NCI-H1694 (cell line): ENCODE data around the gene PNPLA6.

ENCODE experiments used
- DNase-seq: peaks from one replicate; lab custom pipeline; 2025; lab: John Stamatoyannopoulos, UW

PNPLA6 gene

DNA sequence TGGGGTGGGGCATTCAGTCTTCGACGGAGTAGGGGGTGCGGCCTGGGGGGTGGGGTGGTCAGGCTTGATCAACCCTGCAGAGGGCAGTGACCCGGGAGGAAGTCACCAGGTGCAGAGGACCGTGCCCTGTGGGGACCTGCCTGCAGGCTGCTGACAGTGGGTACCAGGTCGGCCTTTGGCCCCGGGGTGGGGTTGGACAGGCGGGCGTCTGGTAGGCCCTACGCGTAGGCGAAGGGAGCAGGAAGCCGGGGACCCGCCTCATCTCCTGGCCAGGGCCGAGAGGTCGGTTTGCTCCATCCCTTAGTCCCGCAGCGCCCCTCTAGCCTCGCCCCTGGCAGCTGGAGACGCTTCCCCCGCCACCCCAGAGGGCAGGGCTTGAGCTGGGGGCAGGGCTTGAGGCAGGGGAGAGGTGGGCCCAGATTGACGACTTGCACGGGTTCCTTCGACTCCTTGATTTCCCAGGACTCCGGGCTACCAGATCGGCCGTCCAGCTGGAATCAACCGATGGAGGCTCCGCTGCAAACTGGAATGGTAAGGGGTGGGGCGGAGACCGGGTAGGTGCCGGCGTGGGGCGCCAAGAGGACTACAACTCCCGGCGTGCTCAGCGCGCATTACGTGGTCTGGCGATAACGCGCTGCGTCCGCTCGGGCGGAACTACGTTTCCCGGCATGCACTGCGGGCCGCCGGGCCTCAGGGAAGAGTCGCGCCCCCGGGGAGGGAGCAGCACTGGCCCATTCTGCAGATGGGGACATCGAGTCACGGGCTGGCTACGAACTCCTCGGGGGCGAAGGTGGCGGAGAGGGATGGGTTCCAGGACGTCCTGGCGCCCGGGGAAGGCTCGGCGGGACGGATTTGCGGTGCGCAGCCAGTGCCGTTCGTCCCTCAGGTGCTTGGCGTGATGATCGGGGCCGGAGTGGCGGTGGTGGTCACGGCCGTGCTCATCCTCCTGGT lies at the start of gene PNPLA6:
TSS of gene PNPLA6 (plus strand) at position 671 of the 951 bp plus-strand sequence. CDS start at position 743, 72 bp downstream.
- DNase-seq = peak; percentile 74

DNA sequence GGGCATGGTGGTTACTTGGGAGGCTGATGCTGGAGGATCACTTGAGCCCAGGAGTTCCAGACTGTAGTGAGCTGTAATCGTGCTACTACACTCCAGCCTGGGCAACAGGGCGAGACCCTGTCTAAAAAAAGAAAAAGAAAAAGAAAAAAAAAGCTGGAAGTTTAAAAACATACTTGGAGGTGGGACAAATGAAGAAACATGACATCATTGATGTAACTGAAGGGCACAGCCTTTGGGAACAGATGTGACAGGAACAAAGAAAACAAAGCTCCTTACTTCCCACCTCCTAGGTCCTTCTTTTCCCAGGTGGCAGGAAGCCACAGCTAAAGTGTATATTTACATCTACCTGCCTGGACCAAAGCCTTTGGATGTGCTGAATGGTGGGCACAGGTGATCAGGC lies 48.6 kb upstream of the PNPLA6 start:
- DNase-seq = no peak

DNA sequence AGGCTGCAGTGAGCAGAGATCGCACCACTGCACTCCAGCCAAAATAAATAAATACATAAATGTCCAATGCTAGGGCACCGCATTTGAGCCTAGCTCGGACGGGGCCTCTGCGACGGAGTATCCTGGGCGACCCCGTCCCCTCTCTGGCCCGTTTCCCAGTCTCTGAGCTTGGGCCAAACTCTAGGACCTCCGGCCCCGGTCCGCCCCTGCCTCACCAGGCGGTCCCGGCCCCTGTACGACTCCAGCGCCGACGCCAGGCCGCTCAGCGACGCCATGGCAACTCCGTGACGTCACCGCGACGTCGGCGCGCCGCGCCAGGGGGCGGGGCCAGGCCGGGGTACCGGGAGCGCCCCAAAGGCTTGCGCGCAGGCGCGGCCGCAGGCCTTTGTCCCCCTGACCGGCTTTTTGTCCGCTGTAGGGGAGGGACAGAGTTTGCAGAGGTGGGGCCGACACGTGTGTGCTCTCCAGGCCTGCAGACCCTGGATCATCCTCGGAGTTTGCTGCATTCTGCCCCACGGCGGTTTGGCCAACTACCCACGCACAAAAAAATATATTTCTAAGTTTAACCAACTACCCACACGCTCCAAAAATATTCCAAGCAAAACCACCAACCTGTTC lies 46.7 kb upstream of the PNPLA6 start, which contains the start of gene PEX11G:
TSS of gene PEX11G (minus strand) at position 300 of the 618 bp plus-strand sequence. CDS start at position 275, 25 bp downstream.
- no peak for DNase-seq

DNA sequence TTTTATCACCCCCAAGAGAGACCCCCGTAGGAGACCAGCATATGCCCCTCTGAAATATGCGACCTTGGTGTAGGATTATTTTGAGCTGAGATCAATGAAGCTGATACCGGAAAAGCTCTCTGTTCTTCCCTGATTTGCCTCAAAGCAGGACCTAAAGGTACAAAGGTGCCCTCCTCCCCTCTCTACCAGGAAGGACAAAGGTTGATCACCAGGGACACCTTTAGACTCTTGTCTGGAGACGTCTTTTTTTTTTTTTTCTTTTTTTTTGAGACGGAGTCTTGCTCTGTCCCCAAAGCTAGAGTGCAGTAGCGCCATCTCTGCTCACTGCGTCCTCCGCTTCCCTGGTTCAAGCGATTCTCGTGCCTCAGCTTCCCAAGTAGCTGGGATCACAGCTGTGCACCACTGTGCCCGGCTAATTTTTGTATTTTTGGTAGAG lies 45.9 kb upstream of the PNPLA6 start:
- DNase-seq = no peak

DNA sequence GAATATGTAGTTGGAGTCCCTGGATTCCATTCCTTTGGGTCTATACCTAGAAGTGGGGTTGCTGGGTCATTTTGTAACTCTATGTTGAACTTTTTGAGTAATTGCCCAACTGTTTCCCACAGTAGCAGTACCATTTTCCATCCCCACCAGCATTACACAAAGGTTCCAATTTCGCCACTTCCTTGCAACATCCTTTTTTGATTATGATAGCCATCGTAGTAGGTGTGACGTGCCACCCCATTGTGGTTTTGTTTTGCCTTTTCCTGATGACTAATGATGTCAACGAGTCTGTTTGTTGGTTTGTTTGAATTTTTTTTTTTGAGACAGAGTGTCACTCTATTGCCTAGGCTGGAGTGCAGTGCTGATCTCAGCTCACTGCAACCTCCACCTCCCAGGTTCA lies 43.4 kb upstream of the PNPLA6 start:
- no peak for DNase-seq

DNA sequence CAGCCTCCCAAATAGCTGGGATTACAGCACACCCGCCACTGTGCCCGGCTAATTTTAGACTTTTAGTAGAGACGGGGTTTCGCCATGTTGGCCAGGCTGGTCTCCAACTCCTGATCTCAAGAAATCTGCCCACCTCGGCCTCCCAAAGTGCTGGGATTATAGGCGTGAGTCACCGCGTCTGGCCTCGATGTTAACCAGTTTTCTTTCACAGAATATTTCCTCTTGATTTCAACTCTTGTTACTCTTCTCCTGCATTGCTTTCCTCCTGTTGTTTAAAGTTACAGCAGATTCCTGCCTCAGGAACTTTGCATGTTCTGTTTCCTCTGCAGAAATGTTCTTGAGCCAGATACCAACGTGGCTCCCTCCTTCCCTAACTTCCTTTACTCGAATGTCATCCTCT lies 43.0 kb upstream of the PNPLA6 start:
- no peak for DNase-seq

DNA sequence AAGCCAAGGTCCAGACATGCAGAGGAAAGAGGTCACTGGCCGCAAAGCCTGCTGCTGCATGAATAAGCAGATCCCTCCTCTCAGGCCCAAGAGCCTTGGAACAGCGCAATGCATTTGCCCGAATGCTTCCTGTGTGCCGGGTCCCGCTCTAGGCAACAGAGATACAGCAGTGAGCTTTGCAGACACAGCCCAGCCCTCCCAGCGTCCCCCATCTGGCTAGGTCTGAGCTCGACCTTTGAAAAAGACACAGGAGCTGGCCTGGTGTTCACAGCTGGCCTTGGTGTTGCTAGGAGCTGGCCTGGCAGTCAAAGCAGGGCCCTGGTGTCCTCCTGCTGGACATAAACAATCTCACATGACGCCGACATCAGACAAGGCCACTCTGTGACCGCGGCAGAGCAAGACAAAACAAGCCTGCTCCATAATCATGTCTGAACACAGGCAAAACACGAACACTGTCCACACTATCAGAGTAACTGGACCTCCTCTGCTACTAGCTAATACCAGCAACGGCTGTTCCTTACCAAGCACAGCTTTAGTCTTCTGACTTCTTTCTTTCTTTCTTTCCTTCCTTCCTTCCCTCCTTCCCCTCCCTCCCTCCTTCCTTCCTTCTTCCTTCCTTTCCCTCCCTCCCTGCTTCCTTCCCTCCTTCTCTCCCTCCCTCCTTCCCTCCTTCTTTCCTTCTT lies 41.0 kb upstream of the PNPLA6 start:
- no peak for DNase-seq

DNA sequence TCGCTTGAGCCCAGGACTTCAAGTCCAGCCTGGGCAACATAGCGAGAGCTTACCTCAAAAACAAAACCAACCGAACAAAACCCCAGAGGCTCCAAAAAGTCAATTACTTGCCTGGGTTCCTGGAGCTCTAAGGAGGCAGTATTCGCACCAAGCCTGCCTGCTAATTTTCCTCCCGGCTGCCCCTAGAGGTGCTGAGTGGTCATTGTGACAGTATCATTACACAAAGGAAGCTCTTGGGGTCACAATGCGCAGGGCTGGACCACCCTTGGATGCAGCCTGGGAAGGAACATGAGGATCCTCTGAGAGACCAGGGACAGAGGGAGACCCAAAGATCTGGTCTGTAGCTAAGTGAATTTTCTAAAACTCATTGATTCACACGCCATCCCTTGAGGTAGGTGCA lies 38.2 kb upstream of the PNPLA6 start:
- DNase-seq = no peak

DNA sequence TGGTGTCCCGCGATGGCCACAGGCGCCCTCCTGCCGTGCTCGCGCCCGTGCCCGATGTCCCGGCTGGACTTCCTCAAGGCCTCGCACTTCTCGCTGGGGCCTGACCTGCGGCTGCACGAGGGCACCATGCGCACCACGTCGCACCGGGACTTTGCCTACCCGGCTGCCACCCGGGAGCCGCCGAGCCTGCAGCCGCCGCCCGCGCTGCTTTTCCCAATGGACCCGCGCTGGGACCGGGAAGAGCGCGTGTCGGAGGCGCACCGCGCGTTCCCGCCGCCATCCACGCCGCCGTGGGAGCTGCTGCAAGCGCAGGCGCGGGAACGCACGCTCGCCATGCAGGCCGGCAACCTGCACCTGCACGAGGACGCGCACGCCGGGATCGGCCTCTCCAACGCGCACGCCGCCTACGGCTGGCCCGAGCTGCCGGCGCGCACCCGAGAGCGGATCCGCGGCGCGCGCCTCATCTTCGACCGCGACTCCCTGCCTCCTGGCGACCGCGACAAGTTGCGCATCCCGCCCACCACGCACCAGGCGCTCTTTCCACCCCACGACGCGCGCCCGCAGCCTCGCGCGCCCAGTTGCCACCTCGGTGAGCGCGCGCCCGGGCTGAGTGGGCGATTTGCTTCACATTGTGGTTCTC lies 34.6 kb upstream of the PNPLA6 start:
- DNase-seq = peak; percentile 46

DNA sequence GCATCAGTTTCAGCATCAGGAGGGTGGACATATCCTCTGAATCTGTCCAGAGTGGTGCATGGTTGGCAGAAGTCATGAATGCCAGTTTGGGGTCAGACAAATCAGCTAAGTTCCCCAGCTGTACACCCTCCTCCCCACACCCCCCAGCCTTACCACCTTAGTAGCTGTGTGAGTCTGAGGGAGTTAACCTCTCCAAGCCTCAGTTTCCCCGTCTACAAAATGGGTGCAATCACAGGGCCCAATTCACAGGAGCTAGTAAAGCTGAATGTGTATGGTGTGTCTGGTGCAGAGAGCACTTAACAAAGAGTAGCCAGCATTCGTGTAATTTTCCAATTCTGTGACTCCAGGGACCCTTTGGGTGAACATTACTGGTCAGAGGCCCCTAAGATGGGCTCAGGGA lies 33.0 kb upstream of the PNPLA6 start:
- DNase-seq = no peak

DNA sequence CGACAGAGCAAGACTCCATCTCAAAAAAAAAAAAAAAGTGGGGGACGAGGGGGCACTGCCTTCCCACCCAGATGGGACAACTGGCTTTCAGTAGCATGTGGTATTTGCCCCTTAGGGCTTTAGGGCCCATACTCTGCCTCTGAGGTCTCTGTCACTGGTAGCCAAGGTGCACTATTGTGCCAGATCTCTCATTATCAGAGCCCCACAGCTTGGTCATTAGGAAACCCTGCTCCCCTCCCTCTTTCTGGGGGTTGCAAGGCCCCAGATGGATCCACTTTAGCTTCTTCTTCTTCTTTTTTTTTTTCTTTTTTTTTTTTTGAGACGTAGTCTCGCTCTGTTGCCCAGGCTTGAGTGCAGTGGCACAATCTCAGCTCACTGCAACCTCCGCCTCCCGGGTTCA lies 30.8 kb upstream of the PNPLA6 start:
- no peak for DNase-seq

DNA sequence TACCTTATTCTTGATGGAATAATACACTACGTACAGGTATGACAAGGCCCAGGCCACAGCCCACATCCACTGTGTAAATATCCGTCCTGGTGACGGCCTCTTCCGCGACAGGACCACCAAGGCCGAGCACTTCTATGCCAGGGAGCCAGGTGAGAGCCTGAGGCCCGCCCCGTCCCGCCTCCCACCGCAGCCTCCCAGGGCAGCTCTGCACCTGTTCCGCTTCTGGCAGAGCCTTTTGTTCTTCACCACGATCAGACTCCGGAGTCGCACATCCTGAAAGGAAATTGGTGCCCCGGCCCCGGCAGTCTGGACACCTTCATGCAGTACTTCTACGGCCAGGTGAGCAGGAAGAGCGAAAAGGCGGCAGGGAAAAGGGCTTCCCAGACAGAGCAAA lies 30.2 kb upstream of the PNPLA6 start:
- DNase-seq = no peak

DNA sequence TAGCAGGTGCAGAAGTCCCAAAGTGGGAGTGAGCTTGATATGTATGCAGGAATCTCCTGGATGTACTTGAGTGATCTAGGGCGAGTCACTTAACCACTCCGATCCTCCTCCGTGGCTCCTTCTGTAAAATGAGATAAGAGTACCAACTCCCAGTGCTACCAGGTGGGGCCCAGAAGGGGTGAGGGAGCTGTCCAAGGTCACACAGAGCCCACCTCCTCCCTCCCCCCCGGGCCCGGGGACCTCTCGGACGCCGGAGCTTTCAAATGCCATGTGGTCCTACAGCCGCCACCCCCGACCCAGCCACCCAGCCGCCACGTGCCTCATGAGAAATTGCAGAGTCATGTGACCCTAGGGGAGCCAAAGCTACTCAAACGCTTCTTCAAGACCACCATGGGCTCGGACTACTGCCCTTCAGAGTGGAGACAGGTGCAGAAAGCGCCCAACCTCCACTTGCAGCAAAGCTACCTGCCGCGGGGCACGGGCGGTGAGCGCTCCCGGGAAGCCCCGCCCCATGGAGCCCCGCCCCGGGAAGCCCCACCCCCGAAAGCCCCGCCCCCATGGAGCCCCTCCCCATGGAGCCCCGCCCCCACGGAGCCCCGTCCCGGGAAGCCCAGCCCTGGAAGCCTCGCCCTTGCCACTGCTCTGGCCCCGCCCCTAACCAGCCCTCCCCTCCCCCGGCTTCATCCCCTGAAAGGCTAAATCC lies 29.7 kb upstream of the PNPLA6 start:
- no peak for DNase-seq

DNA sequence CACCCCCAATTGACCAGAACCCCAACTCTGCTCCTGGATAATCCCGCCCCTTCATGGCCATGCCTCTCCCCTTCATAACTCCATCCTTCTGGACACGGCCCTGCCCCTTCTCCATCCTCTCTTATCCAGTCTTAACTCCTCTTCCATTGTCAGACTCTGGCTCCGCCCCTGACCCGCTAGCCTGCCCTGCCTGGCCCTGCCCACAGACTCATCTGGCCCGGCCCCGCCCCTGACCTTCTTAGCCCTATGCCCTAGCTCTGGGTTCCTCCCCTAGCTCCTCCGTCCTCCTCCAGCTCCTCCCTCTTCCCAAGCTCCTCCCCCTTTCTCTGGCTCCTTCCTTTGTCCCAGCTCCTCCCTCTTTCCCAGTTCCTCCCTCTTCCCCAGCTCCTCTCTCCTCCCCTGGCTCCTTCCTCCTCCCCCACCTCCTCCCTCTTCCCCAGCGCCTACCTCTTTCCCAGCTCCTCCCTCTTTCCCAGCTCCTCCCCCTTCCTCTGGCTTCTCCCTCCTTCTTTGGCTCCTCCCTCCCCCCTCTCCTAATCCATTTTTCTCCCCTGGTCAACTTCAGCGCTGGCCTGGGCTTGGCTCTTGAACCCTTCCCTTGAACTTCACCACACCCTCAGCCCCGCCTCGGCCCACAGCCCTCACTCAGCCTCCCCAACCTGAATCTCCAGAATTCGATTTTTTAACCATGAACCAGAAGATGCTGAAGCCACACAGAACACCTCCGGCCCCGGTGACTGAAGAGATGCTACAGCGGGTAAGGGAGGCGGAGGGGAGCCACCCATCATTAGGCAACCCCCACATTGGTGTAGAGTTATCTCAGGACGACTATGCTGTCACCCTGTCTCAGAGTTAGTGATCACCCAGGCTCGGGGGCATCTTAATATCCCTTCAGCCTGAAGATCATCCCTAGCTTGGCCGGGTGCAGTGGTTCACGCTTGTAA lies 28.9 kb upstream of the PNPLA6 start:
- DNase-seq = no peak

DNA sequence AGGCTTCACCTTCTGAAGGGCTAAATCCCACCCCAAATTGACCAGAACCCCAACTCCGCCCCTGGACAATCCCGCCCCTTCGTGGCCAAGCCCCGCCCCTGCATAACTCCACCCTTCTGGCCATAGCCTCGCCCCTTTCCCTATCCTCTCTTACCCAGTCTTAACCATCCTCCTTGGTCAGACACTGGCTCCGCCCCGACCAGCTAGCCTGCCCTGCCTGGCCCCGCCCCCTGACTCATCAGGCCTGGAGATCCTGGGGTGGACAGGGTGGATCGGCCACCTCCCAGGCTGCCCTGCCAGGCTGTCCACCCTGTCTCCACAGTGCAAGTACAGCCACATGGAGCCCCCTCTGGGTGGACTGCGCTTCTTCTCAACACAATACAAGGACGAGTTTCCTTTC lies 27.6 kb upstream of the PNPLA6 start:
- no peak for DNase-seq

DNA sequence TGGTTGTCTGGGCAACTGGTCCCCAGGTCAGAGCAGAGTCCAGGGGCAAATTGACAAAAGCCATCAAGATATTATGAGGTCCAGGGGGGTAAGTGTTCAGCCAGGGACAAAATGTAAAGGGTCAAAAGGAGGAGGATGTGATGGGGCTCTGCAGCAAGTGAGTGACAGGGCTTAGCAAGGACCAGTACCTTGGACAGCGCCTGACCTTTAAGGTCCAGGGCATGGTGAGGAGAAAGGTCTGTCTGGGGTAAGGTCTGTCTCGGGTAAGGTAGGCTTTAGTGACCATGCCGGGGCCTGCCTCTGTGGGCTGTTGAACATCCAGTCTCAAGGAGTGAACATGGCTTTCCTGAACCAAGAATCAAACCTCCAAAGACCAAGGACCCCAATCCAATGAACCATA lies 25.9 kb upstream of the PNPLA6 start:
- no peak for DNase-seq

DNA sequence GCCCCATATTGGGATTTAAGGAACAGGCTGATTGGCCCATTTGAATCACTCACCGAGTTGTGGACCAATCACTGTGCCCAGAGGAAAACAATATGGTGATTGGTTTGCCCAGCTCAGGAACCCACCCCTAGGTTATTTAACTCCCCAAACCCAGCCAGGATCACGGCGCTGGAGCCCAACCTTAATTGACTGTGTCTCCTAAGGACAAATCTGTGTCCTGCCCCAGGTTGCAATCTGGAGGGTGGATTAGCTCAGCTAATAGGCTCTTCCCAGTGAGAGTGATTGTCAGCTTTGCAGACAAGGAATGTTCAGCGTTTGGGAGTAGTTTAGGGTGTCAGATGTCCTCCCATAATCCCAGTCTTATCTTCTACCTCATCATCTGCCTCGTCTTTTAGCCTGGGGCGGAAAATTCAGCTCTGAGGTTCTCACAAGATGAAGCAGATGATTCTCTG lies 23.1 kb upstream of the PNPLA6 start:
- no peak for DNase-seq

DNA sequence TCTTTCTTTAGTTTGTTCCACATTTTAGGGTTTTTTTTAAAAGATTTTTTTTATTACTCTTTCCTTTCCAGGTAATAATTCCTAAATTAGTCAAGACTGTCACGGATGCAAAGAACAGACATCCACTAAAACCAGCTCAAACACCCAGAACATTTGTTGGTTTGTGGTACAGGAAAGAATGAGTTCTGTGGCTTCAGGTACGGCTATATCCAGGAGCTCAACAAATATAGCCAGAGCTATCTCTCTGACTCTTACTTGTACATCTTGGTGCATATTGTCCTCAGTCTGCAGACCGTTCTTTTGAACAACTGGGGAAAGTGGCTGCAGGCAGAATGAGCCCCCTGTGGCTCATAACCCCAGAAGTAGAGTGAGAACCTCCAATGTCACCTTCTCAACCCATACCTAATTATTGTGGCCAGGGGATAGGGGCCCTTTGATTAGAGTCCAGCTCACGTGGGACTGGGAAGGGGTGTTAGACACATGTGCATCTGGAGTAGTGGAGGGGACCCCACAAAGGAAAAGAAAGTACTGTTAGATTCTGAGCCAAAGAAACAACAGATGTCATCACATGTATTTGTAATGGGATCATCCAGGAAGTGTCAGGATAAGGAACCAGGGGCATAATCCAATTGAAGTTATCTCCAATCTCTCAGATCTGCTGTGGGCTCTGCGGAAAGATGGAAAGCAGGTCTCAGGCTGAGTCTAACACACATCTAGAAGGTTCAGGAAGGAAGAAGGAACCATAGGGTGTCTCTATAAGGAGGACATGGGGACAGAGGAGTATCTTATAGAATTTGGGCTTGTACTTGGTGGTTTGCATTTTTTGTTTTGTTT lies 21.5 kb upstream of the PNPLA6 start:
- DNase-seq = no peak

DNA sequence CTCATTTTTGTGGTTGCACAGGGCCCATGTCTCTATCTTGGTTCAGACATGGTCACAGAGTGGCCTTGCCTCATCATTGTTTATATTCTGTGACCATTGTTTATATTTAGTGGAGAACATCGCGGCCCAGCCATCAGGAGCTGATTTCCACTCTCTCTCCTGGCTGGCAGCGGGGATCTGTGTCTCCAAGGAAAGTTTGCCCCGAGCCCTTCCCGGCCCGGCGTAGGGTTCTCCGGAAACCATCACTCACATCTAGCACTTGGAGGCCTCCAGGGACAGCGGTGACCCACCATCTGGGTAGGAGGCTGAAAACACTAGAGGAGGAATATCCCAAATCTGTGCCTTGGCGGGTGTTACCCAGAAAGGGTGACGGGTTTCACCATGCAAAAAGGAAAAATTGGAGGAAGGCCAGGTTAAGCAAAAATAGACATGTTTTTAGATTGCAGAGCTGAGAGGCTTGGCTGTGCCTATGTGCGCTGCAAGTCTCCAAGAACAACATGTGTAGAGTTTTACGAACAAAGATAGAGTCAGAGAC lies 20.3 kb upstream of the PNPLA6 start:
- DNase-seq = no peak
